GM10266 (cell line): Measurements from ENCODE around the gene KLF15.

Experiments
- DNase-seq: peaks from one replicate; pipeline ENCODE4 v3.0.0; 2012; ENCODE audit errors: extremely low spot score
- TF ChIP-seq, protein P1 (sequence below): IDR thresholded peaks from 2 replicates; pipeline ENCODE4 v1.5.1; 2012; ENCODE audit warnings: mild to moderate bottlenecking, low read depth; ENCODE audit not compliant: control insufficient read depth, insufficient read depth; ENCODE audit errors: missing control alignments

Gene KLF15

DNA sequence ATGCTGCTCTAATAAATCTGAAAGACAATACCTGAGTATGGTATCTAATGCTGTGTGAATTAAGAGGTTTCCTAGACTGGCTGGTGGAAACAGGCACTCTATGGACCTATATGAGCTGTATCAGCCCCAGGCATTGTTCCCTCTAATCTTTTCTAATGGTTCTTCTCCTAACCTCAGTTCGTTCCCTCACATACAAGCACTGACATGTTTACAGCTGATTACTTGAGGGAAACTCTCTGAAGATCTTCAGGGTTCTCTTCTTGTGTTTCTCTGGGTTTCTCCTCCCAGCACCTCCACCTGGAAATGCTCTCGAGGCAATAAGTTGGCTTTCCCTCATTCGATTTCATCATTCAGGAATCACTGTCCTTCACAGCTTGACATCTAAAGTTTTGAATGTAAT, 52.9 kb downstream of the KLF15 start:
- TF ChIP-seq, protein P1, sequence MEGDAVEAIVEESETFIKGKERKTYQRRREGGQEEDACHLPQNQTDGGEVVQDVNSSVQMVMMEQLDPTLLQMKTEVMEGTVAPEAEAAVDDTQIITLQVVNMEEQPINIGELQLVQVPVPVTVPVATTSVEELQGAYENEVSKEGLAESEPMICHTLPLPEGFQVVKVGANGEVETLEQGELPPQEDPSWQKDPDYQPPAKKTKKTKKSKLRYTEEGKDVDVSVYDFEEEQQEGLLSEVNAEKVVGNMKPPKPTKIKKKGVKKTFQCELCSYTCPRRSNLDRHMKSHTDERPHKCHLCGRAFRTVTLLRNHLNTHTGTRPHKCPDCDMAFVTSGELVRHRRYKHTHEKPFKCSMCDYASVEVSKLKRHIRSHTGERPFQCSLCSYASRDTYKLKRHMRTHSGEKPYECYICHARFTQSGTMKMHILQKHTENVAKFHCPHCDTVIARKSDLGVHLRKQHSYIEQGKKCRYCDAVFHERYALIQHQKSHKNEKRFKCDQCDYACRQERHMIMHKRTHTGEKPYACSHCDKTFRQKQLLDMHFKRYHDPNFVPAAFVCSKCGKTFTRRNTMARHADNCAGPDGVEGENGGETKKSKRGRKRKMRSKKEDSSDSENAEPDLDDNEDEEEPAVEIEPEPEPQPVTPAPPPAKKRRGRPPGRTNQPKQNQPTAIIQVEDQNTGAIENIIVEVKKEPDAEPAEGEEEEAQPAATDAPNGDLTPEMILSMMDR = no peak
- DNase-seq = no peak

DNA sequence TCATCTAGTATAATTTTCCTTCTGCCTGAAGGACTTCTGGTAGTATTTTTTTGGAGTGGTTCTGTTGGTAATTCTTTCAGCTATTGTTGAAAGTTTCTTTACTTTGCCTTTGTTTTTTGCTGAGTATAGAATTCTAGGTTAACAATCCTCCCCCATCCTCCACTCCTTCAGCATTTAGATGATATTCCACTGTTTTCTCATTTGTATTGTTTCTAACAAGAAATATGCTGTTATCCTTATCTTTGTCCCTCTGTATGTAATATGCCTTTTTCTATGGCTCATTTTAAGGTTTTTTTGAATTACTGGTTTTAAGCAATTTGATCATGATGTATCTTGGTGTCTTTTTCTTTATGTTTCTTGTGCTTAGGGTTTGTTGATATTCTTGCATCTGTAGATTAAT, 53.9 kb downstream of the KLF15 start:
- DNase-seq = no peak
- TF ChIP-seq, protein P1 = no peak

DNA sequence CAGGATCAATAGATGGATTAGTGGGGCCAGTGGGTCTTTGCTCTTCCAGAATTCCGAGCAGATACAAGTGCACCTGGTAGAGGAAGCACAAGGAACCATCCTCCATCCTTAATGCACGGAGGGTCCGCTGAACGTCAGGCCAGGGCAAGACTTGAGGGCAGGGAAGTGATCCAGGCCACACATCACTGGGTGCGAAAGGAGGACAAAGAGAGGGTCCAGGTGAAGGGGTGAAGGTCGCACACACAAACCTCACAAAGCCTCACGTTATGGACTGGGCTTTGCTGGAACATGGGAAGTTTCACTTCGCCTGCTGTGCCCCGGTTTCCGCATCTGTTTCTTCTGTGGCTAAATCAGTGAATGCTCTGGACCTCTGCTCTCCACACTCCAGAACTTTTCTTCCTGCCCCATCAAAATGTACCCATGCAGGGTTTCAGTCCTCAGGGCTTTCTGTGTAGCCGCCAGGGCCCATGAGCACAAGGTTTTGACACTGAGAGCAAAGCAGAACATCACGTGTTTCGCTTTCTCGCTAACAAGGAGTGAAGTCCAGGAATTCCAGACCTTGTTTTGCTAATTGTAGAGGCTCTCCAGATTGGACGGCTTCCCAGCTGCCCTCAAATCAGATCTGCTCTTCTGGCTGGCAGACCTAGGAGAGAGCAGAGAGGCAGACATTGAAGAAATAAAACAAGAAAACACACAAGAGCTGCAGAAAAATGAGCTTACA, 56.3 kb downstream of the KLF15 start:
- DNase-seq = no peak
- TF ChIP-seq, protein P1 = no peak

DNA sequence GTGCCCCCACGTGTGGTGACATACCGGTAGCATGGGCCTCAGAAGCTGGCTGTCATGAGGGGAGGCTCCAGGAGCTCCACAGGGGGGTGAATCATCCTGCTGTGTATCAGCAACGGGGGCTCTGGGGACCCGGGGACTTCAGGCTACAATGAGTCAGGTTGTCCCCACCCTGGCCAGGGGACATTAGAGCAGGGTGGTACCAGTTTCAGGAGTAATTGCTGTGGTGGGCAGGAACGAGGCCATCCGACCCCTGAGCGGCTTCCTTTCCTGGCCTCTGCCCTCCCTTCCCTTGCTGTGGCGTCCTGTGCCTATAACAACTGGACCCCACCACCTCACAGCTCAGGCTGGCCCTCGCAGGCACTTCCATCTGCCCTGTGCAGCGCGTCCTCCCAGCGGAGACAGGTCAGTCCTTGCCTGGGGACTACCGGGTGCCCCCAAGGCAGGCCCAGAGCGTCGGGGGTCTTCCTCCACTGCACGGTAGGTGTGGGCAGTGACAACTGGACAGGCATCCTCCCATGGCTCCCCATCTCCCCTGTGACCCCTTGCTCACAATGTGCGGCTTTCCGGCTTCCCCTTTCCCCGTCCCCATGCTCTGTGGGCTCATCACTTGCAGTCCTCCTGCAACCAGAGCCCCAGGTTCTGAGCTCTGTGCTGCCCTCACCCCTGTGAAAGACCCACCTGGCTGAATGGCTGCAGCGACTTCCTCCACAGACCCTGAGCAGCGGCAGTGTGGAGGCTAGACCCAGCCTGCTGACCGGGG, 57.0 kb downstream of the KLF15 start:
- TF ChIP-seq, protein P1 = no peak
- DNase-seq = no peak

DNA sequence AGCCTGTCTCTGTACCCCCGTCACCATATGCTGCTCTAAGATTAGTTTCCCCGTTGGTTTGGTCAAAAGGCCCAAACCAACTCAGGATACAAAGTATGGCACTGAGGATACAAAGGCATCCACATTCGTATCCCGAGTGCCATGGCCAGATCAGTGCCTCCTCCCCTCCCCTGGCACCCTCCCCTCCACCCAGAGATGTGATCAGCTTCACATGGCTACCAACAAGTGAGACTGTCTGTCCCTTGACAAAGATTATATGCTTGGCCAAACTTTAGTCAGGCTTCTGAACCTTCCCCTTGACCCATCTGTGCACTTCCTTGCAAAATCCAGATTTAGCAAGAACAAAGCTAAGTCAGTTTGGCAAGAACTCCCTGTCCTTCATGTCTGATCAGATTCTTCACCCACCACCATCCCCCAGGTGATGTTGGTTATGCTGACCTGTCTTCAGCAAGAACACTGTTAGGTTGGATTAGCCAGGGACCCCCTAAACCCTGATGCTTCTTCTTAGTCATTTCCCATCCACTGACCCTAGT, 61.7 kb downstream of the KLF15 start:
- no peak for DNase-seq
- TF ChIP-seq, protein P1 = no peak

DNA sequence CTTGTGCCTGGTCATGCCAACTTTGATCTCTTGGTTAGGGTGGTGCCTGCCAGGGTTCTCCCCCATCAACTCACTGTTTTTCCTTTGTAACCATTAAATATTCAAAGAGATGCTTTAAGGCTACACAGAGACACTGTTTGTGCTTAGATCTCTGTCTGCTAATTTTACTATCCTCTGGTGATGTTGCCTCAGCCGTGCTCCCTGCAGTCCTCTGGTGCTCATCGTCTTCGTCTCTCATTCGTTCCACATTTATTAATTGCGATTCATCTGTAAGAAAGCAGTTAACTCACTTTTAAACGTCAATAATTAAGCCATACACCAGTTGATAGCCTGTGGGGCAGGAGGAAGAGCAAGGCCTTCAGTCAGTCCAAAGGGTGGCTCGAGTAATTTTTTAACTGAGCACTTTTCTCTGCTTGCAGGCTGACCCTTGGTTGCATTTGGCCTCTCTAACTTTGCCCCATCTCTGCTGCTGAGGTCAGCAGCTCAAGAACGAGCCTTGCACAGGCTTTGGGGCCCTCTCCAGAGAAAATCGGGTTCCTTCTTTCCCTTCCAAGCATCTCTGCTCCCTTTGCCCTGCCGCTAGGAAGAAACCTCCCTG, 62.9 kb downstream of the KLF15 start:
- TF ChIP-seq, protein P1 = no peak
- no peak for DNase-seq
